ENCODE results near the gene SYT6.

The SYT6 gene

DNA sequence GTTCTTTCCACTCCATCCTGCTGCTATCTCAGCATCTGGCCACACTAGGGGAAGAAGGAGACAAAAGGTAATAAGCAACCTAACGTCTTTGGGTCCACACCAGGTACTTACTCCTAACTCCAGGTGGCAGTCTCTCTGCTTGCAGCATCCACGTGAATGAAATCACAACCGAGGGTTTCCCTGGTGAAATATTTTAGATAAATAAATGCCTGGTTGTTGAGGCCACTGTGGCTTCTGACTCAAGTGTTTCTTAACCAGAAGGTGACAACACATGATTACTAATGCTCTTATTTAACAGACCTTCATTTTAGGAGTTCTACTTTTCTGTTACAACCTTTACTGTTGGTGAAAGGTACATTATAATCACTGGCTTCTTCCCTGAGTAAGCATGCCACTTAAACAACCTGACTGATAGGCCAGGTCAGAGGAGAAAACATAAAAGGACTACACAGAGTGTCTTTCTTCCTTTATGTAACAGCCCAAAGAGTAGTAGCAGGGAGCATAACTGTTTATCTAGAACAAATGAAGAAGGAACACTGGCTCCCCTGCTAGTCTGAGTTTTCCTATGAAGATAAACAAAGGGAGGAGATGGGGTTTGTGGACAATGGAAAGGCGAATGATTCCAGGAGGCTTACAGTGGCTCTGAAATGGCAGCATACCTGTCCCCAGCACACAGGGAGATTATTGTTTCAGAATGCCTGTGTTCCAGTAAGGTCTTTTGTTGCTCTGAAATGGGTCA lies 59.9 kb downstream of the SYT6 start:
- peak; percentile 37 for DNase-seq (ENCODE audit: low read depth, low spot score)

GRCh38 chr1:114092186-114093062 lies 61.2 kb downstream of the SYT6 start:
- no peak for DNase-seq (ENCODE audit: low read depth, low spot score)

DNA sequence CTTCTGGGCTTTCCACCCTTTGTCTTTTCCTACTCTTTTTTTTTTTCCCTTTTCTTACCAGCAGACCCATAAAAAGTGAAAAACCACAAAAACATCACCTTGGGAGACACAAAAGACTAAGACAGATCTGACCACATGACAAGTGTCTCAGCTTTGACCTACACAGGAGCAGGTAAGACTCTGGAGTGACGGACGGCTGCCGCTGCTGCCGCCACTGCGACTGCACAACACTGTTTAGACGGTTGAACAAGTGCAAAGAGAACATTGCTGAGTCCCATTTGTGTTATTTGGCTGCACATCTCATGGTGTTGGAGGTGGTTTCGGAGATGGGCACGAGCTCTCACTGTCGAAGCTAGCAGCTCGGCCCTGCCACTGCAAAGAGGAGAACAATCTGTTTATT lies 62.0 kb downstream of the SYT6 start:
- no peak for DNase-seq (ENCODE audit: low read depth, low spot score)

- no peak for DNase-seq (ENCODE audit: low read depth, low spot score)
Observed at GRCh38 chr1:114090738-114091505, 62.7 kb downstream of the SYT6 start.

GRCh38 chr1:114089502-114090138 lies 64.0 kb downstream of the SYT6 start:
- no peak for DNase-seq (ENCODE audit: low read depth, low spot score)

- DNase-seq (ENCODE audit: low read depth, low spot score), result no peak
Observed at GRCh38 chr1:114088392-114089299, 65.0 kb downstream of the SYT6 start.

DNA sequence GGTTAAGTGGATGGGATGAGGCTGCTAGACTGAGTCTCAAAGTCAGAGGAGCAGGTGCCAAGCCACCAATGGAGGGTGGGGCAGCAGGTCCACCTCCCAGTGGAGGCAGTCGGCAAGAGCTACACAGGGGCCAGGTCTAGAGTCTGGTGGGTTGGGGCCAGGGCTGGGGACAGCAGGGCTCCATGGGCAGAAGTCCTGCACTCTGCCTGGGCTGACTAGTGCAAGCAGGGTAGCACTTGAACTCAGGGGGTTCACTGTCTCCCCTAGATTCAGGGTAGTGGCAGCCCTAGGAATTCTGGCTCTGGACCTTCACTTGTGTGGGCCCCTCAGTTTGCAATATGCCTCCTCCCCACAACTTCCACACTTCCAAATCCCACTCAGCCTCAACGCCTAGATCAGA lies 66.2 kb downstream of the SYT6 start:
- no peak for DNase-seq (ENCODE audit: low read depth, low spot score)

DNA sequence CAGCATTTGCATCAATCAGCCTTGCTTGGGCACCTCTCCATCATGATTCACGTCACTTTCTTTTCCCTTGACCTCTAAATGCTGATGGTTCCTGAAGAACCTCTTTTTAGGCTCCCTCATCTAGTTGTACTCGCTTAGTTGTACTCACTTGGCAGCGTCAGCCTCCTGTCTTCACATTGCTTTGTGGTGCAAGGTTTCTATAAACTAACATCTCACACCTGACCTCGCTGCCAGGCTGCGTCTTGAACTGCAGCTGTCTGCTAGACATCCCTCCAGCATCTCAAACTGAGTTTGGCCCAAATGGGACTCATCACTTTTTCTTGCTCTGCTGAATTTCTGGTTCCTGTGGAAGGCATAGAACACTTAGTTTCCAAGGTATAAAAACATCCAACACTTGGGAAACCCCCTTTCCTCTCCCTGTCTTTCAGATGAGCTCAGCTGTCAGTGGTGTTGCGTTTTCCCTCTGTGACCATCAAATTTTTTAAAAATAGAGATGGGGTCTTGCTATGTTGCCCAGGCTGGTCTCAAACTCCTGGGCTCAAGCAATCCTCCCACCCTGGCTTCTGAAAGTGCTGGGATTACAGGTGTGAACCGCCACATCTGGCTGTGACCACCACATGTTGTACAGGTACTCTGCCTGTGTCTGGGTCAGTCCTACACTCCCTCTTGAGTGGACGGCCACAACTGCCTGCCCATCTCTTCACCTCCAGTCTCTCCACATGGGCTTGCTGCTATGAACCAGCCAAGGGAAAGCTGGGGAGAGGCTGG lies 66.9 kb downstream of the SYT6 start:
- no peak for DNase-seq (ENCODE audit: low read depth, low spot score)

GRCh38 chr1:114082867-114083585 lies 70.6 kb downstream of the SYT6 start:
- DNase-seq (ENCODE audit: low read depth, low spot score), result no peak

DNA sequence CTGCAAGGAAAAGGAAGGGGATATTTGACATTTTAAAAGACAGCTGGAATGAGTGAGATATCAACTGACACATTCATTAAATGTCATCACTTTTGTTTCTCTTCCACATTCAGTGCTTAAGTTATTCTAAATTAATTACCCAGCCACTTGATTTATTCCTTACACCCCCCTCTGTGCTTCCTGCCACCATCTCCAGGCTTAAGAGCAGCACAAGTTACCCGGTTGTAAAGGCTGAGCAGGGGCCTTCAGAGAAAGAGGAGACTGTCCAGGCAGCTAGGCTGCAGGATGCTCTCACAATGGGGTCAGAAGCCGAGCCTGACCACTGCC lies 71.4 kb downstream of the SYT6 start:
- no peak for DNase-seq (ENCODE audit: low read depth, low spot score)

DNA sequence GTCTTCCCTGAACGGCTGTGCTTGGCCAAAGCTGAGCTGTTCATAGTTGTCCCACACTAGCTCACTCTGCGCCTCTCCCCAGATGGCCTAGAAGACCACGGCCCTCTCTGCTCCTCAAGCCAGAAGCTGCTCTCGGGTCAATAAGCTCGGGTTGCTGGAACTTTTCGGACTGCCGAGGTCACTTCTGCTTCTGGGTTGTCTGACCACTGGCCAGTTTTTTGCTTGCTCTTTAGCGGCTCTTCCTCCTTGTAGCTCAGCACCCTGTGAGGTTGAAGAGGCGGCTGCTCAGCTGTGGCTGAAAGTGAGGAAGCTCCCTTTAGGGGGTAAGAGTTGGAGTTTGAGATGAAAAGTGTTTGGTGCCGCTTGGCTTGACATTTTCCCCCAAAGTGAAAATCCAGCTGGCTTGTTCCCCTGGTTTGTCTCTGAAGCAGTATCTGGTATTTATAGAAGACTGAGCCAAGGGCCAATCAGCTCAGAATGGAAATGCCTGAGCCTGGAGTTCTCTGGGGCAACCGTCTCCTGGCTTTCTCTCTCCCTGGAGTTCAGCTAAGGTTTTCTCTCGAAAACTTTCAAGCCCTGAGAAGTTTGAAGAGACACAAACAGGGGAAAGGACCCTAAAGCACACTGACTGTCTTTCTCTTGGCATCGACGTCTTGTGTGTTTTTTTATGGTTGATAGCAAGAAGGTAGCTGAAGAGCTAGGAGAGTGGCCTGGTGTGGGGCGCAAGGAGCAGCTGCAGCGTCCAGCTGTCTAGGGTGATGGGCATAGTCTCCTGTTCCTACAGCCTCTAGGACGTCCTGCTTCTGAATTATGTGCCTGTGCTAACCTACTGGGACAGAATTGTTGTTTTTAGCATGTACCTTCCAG lies 72.0 kb downstream of the SYT6 start:
- DNase-seq (ENCODE audit: low read depth, low spot score), result no peak

DNA sequence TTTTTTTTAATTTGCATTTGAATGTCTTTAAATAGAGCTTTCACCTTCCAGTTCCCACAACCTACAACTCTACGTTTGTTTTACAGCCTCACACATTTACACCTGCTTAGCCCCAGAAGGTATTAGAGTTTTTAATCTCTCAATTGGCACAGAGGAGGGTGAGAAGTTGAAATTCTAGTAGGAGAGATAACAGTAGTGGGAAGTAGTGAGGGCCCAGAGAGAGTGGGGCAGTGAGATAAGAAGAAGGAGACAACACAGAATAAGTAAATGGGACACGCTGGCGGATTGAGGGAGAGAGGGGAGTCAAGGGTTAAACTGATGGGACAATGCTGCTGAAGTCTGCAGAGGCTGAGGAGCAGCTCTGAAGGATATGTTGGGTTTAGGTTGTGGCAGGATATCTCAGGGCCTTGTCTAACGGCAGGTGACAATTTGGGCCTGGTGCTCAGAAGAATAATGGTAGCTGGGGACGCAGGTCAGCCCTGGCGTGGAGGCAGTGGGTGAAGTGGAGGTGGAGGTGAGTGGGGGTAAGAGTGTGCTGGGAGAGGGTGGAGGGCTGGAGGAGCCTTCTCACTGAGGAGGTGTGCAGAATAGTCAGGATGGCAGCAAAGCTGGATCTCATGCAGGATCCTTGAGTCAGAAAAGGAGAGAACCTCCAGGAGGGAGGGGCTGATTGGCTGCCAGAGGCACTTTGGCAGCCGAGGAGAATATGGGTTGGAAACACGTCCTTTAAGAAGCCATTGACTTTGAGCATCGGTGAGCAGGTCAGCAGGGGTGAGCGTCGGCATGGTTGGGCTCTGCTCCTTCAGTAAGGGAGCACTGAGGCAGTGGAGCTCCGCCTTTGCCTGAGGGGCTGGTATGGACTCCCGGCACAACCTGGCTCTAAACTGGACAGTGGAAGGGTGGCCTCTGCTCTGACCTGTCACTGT lies 72.9 kb downstream of the SYT6 start:
- no peak for DNase-seq (ENCODE audit: low read depth, low spot score)

GRCh38 chr1:114079596-114080190 lies 74.0 kb downstream of the SYT6 start:
- no peak for DNase-seq (ENCODE audit: low read depth, low spot score)

DNA sequence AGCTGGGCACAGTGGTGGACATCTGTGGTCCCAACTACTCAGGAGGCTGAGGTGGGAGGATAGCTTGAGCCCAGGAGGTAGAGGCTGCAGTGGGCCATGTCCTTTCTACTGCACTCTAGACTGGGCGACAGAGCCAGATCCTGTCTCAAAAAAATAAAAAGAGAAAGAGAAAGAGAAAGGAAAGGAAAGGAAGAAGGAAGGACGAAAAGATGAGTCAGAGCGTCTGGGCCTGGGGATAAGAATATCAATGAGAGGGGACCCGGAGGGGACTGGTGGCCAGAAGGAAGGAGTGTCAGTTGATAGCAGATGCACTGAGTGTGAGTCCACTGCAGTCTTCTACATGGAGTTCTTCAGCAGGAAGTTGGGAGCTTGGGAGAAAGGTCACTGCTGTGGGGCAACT lies 75.6 kb downstream of the SYT6 start:
- no peak for DNase-seq (ENCODE audit: low read depth, low spot score)

- DNase-seq (ENCODE audit: low read depth, low spot score), result no peak
Observed at GRCh38 chr1:114077188-114077587, 76.5 kb downstream of the SYT6 start.

DNA sequence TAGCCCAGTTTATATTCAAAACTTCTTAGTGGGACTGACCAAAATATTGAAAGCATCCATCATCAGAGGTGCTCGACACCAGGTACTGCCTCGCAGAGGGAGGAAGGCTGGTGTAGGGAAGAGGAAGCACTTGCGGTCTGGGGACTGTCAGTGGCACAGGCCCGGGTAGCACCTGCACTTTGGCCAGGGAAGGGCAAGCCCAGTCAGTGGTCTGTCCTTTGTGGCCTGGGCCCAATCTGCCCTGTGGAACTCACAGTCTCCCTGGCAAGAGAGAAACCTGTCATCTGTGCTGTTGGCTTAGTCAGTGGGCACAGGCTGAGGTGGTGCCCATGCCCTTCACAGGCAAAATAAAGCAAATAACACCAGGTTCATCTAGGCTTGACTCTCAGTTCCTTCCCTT lies 77.4 kb downstream of the SYT6 start:
- DNase-seq (ENCODE audit: low read depth, low spot score), result no peak

Measured in astrocyte of the hippocampus (primary cell).